CD14-positive monocyte (primary cell): ENCODE measurements around the gene WDR62. TPM values are rescaled to one million over a fixed set of nuclear protein-coding genes. Genes with fewer than 3 reads are reported as not detected.

Source experiments
- DNase-seq, 3 donors: peaks; one replicate each; pipeline ENCODE4 v3.0.0-alpha.2; 2011 to 2022
- H2AFZ ChIP-seq: 2 replicates; pipeline ENCODE4 v1.6.0; 2012; ENCODE audit warnings: mild to moderate bottlenecking, low read depth, low read length, inconsistent platforms; ENCODE audit not compliant: insufficient read depth, poor library complexity, severe bottlenecking
- H3K27ac ChIP-seq, 2 donors: 1 replicate in 1 of 2; 2 replicates in 1 of 2; pipeline ENCODE4 v1.5.1; 2012 to 2013; ENCODE audit warnings: low read length in 2 of 2, control low read depth in 1 of 2, inconsistent platforms in 1 of 2, low read depth in 1 of 2, mild to moderate bottlenecking in 1 of 2
- H3K27me3 ChIP-seq, 2 donors: one replicate each; pipeline versions ENCODE4 v1.6.0 to v1.6.1; 2011 to 2013; ENCODE audit warnings: low read length in 2 of 2; ENCODE audit not compliant: control insufficient read depth in 2 of 2, insufficient read depth in 2 of 2
- H3K36me3 ChIP-seq, 2 donors: replicated peaks in 1 of 2; 1 replicate in 1 of 2; 2 replicates in 1 of 2; pipeline versions ENCODE4 v1.5.1 to v1.6.1; 2012 to 2013; ENCODE audit warnings: low read length in 2 of 2, control low read depth in 1 of 2, inconsistent platforms in 1 of 2, mild to moderate bottlenecking in 1 of 2; ENCODE audit not compliant: insufficient read depth in 2 of 2, control insufficient read depth in 1 of 2
- H3K4me1 ChIP-seq, 2 donors: 1 replicate in 1 of 2; 2 replicates in 1 of 2; pipeline versions ENCODE4 v1.5.1 to v1.6.1; 2012 to 2013; ENCODE audit warnings: low read length in 2 of 2, control low read depth in 1 of 2, inconsistent platforms in 1 of 2, mild to moderate bottlenecking in 1 of 2, moderate library complexity in 1 of 2; ENCODE audit not compliant: insufficient read depth in 2 of 2, control insufficient read depth in 1 of 2
- H3K4me2 ChIP-seq: replicated peaks from 2 replicates; pipeline ENCODE3; 2012; ENCODE audit warnings: low read length, moderate library complexity, mild to moderate bottlenecking; ENCODE audit not compliant: poor library complexity, severe bottlenecking; ENCODE audit errors: extremely low read depth
- H3K4me3 ChIP-seq, 3 experiments: fragments of 200-600 bp in 1 of 3; sonication (generic) in 1 of 3; replicated peaks in 1 of 3; 1 replicate in 2 of 3; 2 replicates in 1 of 3; pipeline ENCODE4 v1.5.1; 2011 to 2013; ENCODE audit warnings: low read length in 3 of 3, mild to moderate bottlenecking in 3 of 3, control low read depth in 2 of 3, low read depth in 2 of 3, inconsistent platforms in 1 of 3, moderate library complexity in 1 of 3
- H3K79me2 ChIP-seq: 2 replicates; pipeline ENCODE4 v1.6.0; 2012; ENCODE audit warnings: mild to moderate bottlenecking, control low read depth, inconsistent platforms, low read length, moderate library complexity; ENCODE audit not compliant: insufficient read depth
- H3K9ac ChIP-seq: 2 replicates; pipeline ENCODE4 v1.6.0; 2017; ENCODE audit warnings: low read length, mild to moderate bottlenecking; ENCODE audit not compliant: insufficient read depth, poor library complexity, severe bottlenecking
- H3K9me3 ChIP-seq, 2 donors: replicated peaks in 1 of 2; 1 replicate in 1 of 2; 2 replicates in 1 of 2; pipeline versions ENCODE4 v1.5.1 to v1.6.1; 2012 to 2013; ENCODE audit warnings: low read length in 2 of 2, control low read depth in 1 of 2; ENCODE audit not compliant: control insufficient read depth in 1 of 2, insufficient read depth in 1 of 2
- H4K20me1 ChIP-seq: 2 replicates; pipeline ENCODE4 v1.6.0; 2012; ENCODE audit warnings: mild to moderate bottlenecking, low read length, control low read depth, moderate library complexity; ENCODE audit not compliant: insufficient read depth
- H3K27ac Mint-ChIP-seq, 7 donors: one replicate each; pipeline ENCODE4 v1.8.0; 2020; ENCODE audit warnings: mild to moderate bottlenecking in 7 of 7, mixed read lengths in 7 of 7, moderate library complexity in 6 of 7, inconsistent platforms in 2 of 7
- H3K27me3 Mint-ChIP-seq, 3 donors: one replicate each; pipeline ENCODE4 v1.8.0; 2021 to 2022; ENCODE audit warnings: low read depth in 3 of 3, mild to moderate bottlenecking in 3 of 3, mixed read lengths in 3 of 3, moderate library complexity in 3 of 3, inconsistent platforms in 1 of 3
- H3K36me3 Mint-ChIP-seq, 2 donors: one replicate each; pipeline ENCODE4 v1.8.0; 2020; ENCODE audit warnings: mixed read lengths in 2 of 2, inconsistent platforms in 1 of 2, mild to moderate bottlenecking in 1 of 2
- H3K4me1 Mint-ChIP-seq: one replicate; pipeline ENCODE4 v1.8.0; 2020; ENCODE audit warnings: mild to moderate bottlenecking, mixed read lengths
- H3K4me3 Mint-ChIP-seq, 2 donors: one replicate each; pipeline ENCODE4 v1.8.0; 2020; ENCODE audit warnings: mild to moderate bottlenecking in 2 of 2, mixed read lengths in 2 of 2, moderate library complexity in 1 of 2
- H3K9me3 Mint-ChIP-seq, 7 donors: one replicate each; pipeline ENCODE4 v1.8.0; 2020 to 2022; ENCODE audit warnings: mixed read lengths in 7 of 7, mild to moderate bottlenecking in 6 of 7, moderate library complexity in 6 of 7, inconsistent platforms in 2 of 7
- CTCF ChIP-seq: fragments of 200-600 bp; IDR thresholded peaks from one replicate; pipeline ENCODE4 v1.8.0; 2022; ENCODE audit warnings: antibody characterized with exemption, mild to moderate bottlenecking
- WGBS: methylation state at CpG from one replicate; pipeline ENCODE4 v1.1.5; 2013; ENCODE audit warnings: missing lambda C conversion rate; ENCODE audit not compliant: insufficient coverage; 5-methylcytosine and 5-hydroxymethylcytosine counted together
- intact Hi-C, 2 donors: fragments of 100-400 bp; cut with micrococcal nuclease; formaldehyde crosslinking; loops; one replicate each; pipeline versions ENCODE4 v1.15.0 to v1.15.1; 2023
- polyA plus RNA-seq, 3 donors: library from polyadenylated mRNA; depleted of rRNA in 1 of 3; unstranded in 2 of 3; stranded (reverse) in 1 of 3; fragments of 300-500 nt in 2 of 3; fragments of >200 nt in 1 of 3; fragmentation: Illumina TruSeq in 2 of 3; gene quantifications; 1 replicate in 2 of 3; 2 replicates in 1 of 3; pipeline ENCODE4 v1.2.3, GENCODE V29; 2012 to 2021

The WDR62 gene
- polyA plus RNA-seq, 3 donors = 0.05 to 0.88 TPM; not detected in 1

- TF ChIP-seq CTCF = no peak
- H3K9ac ChIP-seq = no peak overlapping the region
- H3K27ac ChIP-seq = no peak overlapping the region
- Mint-ChIP-seq H3K27ac (peak overlapping the region in 2 of 7 donors; percentile 11 to 26), H3K27me3 (peaks cover 0 to 2% (median 0%) of the 10 kb centered on the region in 3 donors), H3K9me3 (no peaks in the 10 kb centered on the region), H3K4me3 (no peak overlapping the region), H3K36me3 (peaks cover 45 to 96% of the 10 kb centered on the region in 2 donors), H3K4me1 (no peaks in the 10 kb centered on the region)
- no peaks in the 10 kb centered on the region for H3K27me3 ChIP-seq
- no peak for DNase-seq
- no peaks in the 10 kb centered on the region for H3K9me3 ChIP-seq
- WGBS = 85% methylated on average over 2 of the region's 6 CpGs
- H3K4me2 ChIP-seq = no peak overlapping the region
- no peak overlapping the region for H2AFZ ChIP-seq
- intact Hi-C loops = no loop called here
- no peak overlapping the region for H3K4me3 ChIP-seq
- H4K20me1 ChIP-seq = no peaks in the 10 kb centered on the region
- no peaks in the 10 kb centered on the region for H3K79me2 ChIP-seq
- H3K36me3 ChIP-seq = peaks cover 38 to 81% of the 10 kb centered on the region in 2 donors
- H3K4me1 ChIP-seq = no peaks in the 10 kb centered on the region
These were observed 39.0 kb downstream of the WDR62 start for GRCh38 chr19:36093687-36094086.

DNA sequence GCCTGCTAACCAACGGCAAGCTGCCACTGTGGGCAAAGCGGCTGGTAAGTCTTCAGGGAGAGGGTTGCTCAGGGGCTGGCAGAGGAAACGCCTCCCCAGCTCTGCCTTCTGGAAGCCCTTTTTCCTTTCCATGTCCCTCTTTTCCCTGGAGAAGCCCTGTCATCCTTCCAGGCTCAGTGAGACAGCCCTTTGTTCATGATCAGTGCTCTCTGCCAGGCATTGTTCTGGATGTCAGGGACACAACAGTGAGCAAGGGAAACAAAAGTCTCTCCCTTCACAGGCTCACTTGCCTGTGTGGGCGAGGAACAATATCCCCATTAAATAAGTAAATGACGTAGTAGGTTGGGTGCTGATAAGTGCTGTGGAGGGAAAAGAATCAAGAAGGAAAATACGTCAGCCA is 42.3 kb downstream of the WDR62 start:
- H3K9ac ChIP-seq = no peak overlapping the region
- H3K36me3 ChIP-seq = peaks cover 44 to 80% of the 10 kb centered on the region in 2 donors
- Mint-ChIP-seq H3K27me3 (peaks cover 0 to 2% (median 0%) of the 10 kb centered on the region in 3 donors), H3K36me3 (peaks cover 30 to 88% of the 10 kb centered on the region in 2 donors), H3K27ac (peak overlapping the region in 3 of 7 donors; percentile 0 to 32 (median 20)), H3K4me1 (no peaks in the 10 kb centered on the region), H3K9me3 (no peaks in the 10 kb centered on the region), H3K4me3 (no peak overlapping the region)
- H3K27me3 ChIP-seq = no peaks in the 10 kb centered on the region
- no peak for TF ChIP-seq CTCF
- H2AFZ ChIP-seq = no peak overlapping the region
- no peak overlapping the region for H3K4me3 ChIP-seq
- H3K27ac ChIP-seq = no peak overlapping the region
- intact Hi-C loops = no loop called here
- no peaks in the 10 kb centered on the region for H3K9me3 ChIP-seq
- no peak overlapping the region for H3K4me2 ChIP-seq
- no peaks in the 10 kb centered on the region for H4K20me1 ChIP-seq
- H3K4me1 ChIP-seq = no peaks in the 10 kb centered on the region
- no peak for DNase-seq
- H3K79me2 ChIP-seq = no peaks in the 10 kb centered on the region
- WGBS = 100% methylated on average over 3 of the region's 6 CpGs
